ENCODE data around the gene RNF227. TPM values are rescaled to one million over a fixed set of nuclear protein-coding genes. Genes with fewer than 3 reads are reported as not detected.
A peak's percentile ranks its signal among the peaks of the same experiment; 100 is the strongest.

The RNF227 gene
- total RNA-seq, 1 donor from 2014 or later = 7.5 TPM

GRCh38 chr17:7887038-7887481, 29.0 kb downstream of the RNF227 start:
- peak overlapping the region; percentile 92 for H3K27ac ChIP-seq
- DNase-seq (no peak), ATAC-seq (no peak)
- peak overlapping the region; percentile 93 for H3K4me3 ChIP-seq
- H3K4me1 ChIP-seq = peaks cover 61% of the 10 kb centered on the region
- no peaks in the 10 kb centered on the region for H3K9me3 ChIP-seq
- no peaks in the 10 kb centered on the region for H3K27me3 ChIP-seq (ENCODE audit: low read depth)
- H3K36me3 ChIP-seq = peaks cover 20% of the 10 kb centered on the region
- intact Hi-C loops (cut with DNase I) = no loop called here
- TF ChIP-seq, protein P1, sequence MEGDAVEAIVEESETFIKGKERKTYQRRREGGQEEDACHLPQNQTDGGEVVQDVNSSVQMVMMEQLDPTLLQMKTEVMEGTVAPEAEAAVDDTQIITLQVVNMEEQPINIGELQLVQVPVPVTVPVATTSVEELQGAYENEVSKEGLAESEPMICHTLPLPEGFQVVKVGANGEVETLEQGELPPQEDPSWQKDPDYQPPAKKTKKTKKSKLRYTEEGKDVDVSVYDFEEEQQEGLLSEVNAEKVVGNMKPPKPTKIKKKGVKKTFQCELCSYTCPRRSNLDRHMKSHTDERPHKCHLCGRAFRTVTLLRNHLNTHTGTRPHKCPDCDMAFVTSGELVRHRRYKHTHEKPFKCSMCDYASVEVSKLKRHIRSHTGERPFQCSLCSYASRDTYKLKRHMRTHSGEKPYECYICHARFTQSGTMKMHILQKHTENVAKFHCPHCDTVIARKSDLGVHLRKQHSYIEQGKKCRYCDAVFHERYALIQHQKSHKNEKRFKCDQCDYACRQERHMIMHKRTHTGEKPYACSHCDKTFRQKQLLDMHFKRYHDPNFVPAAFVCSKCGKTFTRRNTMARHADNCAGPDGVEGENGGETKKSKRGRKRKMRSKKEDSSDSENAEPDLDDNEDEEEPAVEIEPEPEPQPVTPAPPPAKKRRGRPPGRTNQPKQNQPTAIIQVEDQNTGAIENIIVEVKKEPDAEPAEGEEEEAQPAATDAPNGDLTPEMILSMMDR (IDR thresholded peaks at IDR 0.05) = no peak

DNA sequence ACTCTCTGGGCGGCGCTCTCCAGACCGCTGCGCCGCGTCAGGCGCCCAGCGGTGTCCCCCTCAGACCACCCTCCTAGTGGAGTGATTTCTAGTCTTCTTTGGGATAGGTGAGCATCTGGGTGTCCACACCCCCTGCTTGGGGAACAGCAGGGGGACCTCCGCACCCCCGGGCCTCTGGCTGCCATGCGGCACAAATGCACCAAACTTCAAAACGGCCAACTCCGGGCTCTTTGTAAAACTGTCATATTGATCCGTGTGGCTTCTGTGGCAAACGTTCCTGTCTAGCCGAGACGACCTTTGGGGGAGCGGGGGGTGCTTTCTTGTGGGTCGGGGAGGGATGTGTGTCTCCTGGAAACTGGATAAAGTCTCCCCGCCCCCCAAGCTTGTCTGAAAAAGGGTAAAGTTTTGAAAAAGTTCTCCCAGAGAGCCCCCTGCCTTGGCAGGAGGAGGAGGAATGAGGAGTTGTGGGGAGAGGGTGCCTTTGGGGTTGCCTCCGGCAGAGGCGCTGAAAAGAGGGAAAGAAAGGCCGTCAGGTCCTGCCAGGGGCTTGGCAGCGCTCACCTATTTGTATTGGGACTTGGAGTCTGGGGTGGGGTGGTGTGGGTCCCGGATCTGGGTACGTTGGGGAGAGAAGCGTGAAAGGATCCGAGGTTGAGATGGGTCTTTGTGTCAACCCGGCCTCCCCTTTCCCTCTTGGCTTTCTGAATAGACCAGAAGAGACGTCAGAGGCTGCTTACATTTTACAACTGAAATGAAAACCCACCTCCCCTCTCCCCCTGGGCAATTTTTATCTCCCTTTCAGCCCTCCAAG, 29.7 kb downstream of the RNF227 start:
- Histone ChIP-seq H3K9me3 (no peaks in the 10 kb centered on the region), H3K4me3 (peak overlapping the region; percentile 93), H3K27ac (peak overlapping the region; percentile 92), H3K36me3 (peaks cover 15% of the 10 kb centered on the region), H3K4me1 (peaks cover 67% of the 10 kb centered on the region), H3K27me3 (ENCODE audit: low read depth) (no peaks in the 10 kb centered on the region)
- DNase-seq (no peak), ATAC-seq (peak in 1 of 2 donors; percentile 0)
- intact Hi-C loops (cut with DNase I) = no loop called here
- TF ChIP-seq, protein P1 (IDR thresholded peaks at IDR 0.05) = no peak

DNA sequence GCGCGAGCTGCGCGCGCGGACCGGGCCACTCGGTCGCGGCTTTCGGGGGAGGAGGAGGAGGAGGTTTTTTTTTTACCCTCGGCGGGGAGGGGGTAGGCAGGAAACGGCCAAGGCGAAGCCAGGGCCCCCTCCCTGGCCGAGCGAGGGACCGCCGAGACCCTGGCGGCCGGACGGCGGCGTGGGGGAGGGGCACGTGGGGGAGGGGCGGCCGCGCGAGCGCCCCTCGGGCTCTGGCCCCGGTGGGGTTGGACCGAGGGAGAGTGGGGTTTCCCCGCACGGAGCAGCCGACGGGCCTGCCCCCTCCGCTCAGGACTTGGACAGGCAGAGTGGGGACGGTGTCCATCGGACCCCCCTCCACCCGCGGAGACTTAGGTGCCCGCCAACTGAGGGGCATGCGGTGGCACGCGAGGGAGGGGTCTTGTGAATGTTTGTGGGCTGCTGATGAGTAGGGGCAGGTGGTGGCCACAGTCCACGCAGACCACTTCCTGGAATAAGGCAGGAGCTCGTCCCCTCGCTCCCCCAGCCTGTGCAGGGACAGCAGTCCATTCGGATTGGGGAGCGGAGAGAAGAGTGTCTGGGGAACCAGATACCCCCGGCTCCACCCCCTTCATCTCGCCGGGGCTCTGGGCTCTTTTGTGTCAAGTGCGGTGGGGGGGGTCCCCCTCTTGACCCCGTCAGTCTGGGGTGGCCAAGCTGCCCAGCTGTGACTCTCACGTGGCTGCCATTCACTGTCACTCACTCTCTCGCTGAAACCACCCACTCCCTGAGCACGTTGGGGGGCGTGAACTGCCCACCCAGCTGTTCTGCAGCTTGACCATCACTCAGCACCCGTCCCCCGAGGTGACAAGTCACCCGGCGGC, 30.5 kb downstream of the RNF227 start:
- DNase-seq (peak; percentile 77), ATAC-seq (peak; percentile 5 to 12)
- TF ChIP-seq, protein P1 (IDR thresholded peaks at IDR 0.05) = no peak
- H3K4me1 ChIP-seq = peaks cover 74% of the 10 kb centered on the region
- H3K27me3 ChIP-seq (ENCODE audit: low read depth) = no peaks in the 10 kb centered on the region
- peak overlapping the region; percentile 93 for H3K4me3 ChIP-seq
- intact Hi-C loops (cut with DNase I) = no loop called here
- H3K27ac ChIP-seq = peak overlapping the region; percentile 92
- peaks cover 15% of the 10 kb centered on the region for H3K36me3 ChIP-seq
- H3K9me3 ChIP-seq = no peaks in the 10 kb centered on the region

- Histone ChIP-seq H3K27me3 (ENCODE audit: low read depth) (no peaks in the 10 kb centered on the region), H3K9me3 (no peaks in the 10 kb centered on the region), H3K4me1 (peaks cover 71% of the 10 kb centered on the region), H3K4me3 (peak overlapping the region; percentile 93), H3K27ac (peak overlapping the region; percentile 24), H3K36me3 (peaks cover 14% of the 10 kb centered on the region)
- no peak for ATAC-seq
- intact Hi-C loops (cut with DNase I) = no loop called here
- DNase-seq = no peak
- TF ChIP-seq, protein P1 (IDR thresholded peaks at IDR 0.05) = no peak
These were observed 31.3 kb downstream of the RNF227 start for GRCh38 chr17:7884581-7885366.

Data from lower lobe of right lung (tissue), 2 donors.